Duodenal mucosa (tissue), 2 donors: ENCODE measurements around the gene BRAP.
A peak's percentile ranks its signal among the peaks of the same experiment; 100 is the strongest.
"Not testable (repeated sequence)": the region's sequence is repeated elsewhere in the genome, so short reads cannot be mapped to it uniquely, and the experiment has no call there.

Source experiments
- H3K27ac ChIP-seq: one replicate; pipeline ENCODE4 v1.7.0; 2013; ENCODE audit warnings: low read depth, low read length
- H3K27me3 ChIP-seq, 2 donors: one replicate each; pipeline ENCODE4 v1.7.0; 2013; ENCODE audit warnings: low read length in 2 of 2, control low read depth in 1 of 2; ENCODE audit not compliant: insufficient read depth in 2 of 2, control insufficient read depth in 1 of 2
- H3K36me3 ChIP-seq, 2 donors: one replicate each; pipeline ENCODE4 v1.7.0; 2013; ENCODE audit warnings: low read length in 2 of 2, control low read depth in 1 of 2; ENCODE audit not compliant: insufficient read depth in 2 of 2, control insufficient read depth in 1 of 2
- H3K4me1 ChIP-seq, 2 donors: one replicate each; pipeline ENCODE4 v1.7.0; 2013; ENCODE audit warnings: low read length in 2 of 2, control low read depth in 1 of 2; ENCODE audit not compliant: insufficient read depth in 2 of 2, control insufficient read depth in 1 of 2
- H3K4me3 ChIP-seq, 2 donors: one replicate each; pipeline ENCODE4 v1.7.0; 2013; ENCODE audit warnings: low read length in 2 of 2, low read depth in 1 of 2
- H3K9ac ChIP-seq, 2 donors: one replicate each; pipeline ENCODE4 v1.7.0; 2013; ENCODE audit warnings: low read length in 2 of 2, low read depth in 1 of 2
- H3K9me3 ChIP-seq, 2 donors: one replicate each; pipeline ENCODE4 v1.7.0; 2013; ENCODE audit warnings: low read length in 2 of 2, control low read depth in 1 of 2; ENCODE audit not compliant: control insufficient read depth in 1 of 2

The BRAP gene

DNA sequence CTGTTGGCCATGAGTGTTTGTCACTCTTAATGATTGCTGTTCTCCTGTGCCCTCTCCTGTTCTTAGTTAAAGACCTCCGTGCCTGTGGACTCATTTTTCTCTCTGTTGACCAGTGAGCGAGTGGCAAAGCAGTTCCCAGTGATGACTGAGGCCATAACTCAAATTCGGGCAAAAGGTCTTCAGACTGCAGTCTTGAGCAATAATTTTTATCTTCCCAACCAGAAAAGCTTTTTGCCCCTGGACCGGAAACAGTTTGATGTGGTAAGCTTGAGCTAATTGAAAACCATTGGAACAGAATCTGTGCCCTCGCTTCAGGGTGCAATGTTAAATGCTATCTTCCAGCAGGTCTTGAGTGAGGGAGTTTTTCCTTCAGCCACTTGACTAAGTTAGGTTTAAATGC is 19.9 kb upstream of the BRAP start:
- H3K4me3 ChIP-seq, result no peak overlapping the region
- H3K36me3 ChIP-seq, result peaks cover 26 to 79% of the 10 kb centered on the region in 2 donors
- H3K9me3 ChIP-seq, result no peaks in the 10 kb centered on the region
- no peak overlapping the region for H3K9ac ChIP-seq
- no peak overlapping the region for H3K27ac ChIP-seq
- H3K27me3 ChIP-seq, result no peaks in the 10 kb centered on the region
- no peaks in the 10 kb centered on the region for H3K4me1 ChIP-seq

DNA sequence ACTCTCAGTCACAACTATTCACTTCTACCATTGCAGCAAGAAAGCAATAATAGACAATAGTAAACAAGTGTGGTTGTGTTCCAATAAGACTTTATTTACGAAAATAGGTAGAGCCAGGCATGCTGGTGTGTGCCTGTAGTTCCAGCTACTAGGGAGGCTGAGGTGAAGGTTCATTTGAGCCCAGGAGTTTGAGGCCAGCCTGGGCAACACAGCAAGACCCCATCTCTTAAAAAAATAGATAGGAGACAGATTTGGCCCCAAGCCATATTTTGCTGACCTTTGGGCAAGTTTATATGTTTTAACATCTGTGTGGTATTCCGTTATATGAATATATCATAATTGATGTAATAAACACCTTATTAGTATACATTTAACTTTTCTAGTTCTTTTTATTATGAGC is 14.2 kb upstream of the BRAP start:
- Histone ChIP-seq H3K4me3 (no peak overlapping the region), H3K27ac (no peak overlapping the region), H3K4me1 (no peaks in the 10 kb centered on the region), H3K36me3 (peaks cover 13 to 59% of the 10 kb centered on the region in 2 donors), H3K27me3 (no peaks in the 10 kb centered on the region), H3K9me3 (no peaks in the 10 kb centered on the region), H3K9ac (no peak overlapping the region)

DNA sequence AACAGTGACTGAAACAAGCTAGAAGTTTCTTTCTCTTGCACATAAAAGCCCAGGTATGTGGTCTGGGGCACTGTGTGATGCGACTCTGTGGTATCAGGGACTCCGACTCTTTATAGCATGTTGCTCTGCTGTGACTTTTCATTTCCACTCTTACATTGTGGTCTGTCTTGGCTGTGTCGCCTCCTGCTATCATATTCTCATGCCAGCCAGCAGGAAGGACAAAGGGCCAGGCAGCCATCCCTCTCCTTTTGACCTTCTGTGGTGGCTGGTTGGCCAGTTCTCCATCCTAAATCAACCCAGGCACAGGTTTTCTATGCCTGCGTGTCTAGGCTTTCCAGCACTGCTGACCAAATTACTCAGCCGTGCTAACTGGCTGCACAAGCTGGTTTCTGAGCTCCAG is 8.1 kb upstream of the BRAP start:
- H3K4me3 ChIP-seq, result no peak overlapping the region
- H3K4me1 ChIP-seq, result no peaks in the 10 kb centered on the region
- no peaks in the 10 kb centered on the region for H3K9me3 ChIP-seq
- H3K27ac ChIP-seq, result no peak overlapping the region
- H3K36me3 ChIP-seq, result peaks cover 14 to 44% of the 10 kb centered on the region in 2 donors
- H3K27me3 ChIP-seq, result no peaks in the 10 kb centered on the region
- H3K9ac ChIP-seq, result no peak overlapping the region

DNA sequence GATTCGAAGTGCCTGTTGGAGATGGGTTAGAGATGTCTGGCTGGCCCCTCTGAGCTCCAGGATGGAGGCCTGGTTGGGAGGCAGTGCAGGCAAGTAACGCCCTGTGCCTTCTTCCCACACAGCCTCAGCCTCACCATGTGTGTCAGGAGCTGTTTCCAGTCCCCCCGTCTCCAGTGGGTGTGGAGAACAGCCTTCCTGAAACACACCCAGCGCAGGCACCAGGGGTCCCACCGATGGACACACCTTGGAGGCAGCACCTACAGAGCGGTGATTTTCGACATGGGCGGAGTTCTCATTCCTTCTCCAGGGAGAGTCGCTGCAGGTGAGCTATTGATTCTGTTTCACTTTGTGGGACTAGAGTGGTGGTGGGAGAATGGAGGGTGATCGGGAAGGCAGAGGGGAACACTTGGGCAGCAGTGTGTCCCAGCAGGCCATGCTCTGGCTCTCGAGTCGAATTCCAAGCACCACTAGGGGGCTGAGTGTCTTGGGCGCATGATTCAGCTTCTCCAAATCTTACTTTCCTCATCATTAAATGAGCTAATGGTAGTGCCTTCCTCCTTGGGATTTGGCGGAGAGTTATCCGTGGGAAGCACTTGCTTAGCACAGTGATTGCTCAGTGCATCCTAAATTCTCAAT is 6.9 kb upstream of the BRAP start:
- H3K36me3 ChIP-seq, result peaks cover 14 to 39% of the 10 kb centered on the region in 2 donors
- H3K4me3 ChIP-seq, result no peak overlapping the region
- H3K4me1 ChIP-seq, result no peaks in the 10 kb centered on the region
- no peaks in the 10 kb centered on the region for H3K27me3 ChIP-seq
- no peaks in the 10 kb centered on the region for H3K9me3 ChIP-seq
- H3K27ac ChIP-seq, result no peak overlapping the region
- no peak overlapping the region for H3K9ac ChIP-seq

DNA sequence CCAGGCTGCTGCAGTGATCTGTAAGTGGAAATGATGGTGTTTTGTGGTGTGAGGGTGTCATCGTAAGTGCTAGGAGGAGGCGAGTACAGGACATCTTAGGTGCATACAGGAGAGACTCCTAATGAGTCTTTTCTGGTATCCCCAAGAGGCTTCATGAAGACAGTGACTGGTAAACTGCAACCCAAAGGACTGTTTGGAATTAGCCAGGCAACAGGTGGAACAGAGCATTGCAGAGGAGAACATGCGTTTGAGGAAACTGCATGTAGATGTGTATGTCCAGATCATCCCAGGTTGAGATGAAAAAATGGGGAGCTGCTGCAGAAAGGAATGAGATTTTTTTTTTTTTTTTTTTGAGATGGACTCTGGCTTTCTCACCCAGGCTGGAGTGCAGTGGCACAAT is 5.5 kb upstream of the BRAP start:
- Histone ChIP-seq H3K4me1 (peaks cover 6 to 9% of the 10 kb centered on the region in 2 donors), H3K27ac (no peak overlapping the region), H3K36me3 (peaks cover 14 to 39% of the 10 kb centered on the region in 2 donors), H3K9me3 (no peaks in the 10 kb centered on the region), H3K9ac (no peak overlapping the region), H3K27me3 (no peaks in the 10 kb centered on the region), H3K4me3 (no peak overlapping the region)

DNA sequence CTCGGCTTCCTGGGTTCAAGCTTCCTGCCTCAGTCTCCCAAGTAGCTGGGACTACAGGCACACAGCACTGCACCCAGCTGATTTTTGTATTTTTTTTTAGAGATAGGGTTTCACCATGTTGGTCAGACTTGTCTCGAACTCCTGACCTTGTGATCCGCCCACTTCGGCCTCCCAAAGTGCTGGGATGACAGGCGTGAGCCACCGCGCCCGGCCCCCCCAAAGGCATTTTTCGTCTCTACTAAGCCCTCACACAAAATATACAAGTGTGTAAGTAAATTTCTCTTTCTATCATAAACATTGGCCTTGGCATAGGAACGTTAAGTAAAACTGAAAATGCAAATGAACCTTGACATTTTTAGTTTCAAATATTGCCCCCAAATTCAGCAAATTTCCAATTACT is 2.2 kb upstream of the BRAP start:
- H3K27ac ChIP-seq, result no peak overlapping the region
- no peaks in the 10 kb centered on the region for H3K27me3 ChIP-seq
- H3K4me3 ChIP-seq, result no peak overlapping the region
- peaks cover 1 to 12% of the 10 kb centered on the region in 2 donors for H3K36me3 ChIP-seq
- peaks cover 18 to 25% of the 10 kb centered on the region in 2 donors for H3K4me1 ChIP-seq
- H3K9ac ChIP-seq, result no peak overlapping the region
- no peaks in the 10 kb centered on the region for H3K9me3 ChIP-seq

DNA sequence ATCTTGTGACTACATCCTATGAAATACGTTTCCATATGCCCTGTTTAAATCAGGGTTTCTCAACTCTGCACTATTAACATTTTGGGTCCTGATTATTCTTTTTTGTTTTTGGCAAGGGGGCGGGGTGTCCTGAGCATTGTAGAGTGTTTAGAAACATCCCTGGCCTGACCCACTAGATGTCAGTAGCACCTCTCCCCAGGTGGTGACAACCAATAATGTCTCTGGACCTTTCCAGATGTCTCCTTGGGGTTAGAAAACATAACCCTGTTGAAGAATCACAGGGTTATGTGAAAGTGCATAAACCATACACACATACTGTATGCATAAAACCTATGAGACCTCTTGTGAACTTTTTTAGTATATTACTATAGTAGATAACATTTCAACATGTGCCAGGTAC is 1.5 kb upstream of the BRAP start:
- Histone ChIP-seq H3K4me1 (peaks cover 18 to 25% of the 10 kb centered on the region in 2 donors), H3K9me3 (no peaks in the 10 kb centered on the region), H3K9ac (no peak overlapping the region), H3K36me3 (peaks cover 8 to 12% of the 10 kb centered on the region in 2 donors), H3K27me3 (no peaks in the 10 kb centered on the region), H3K4me3 (peak overlapping the region in 1 of 2 donors; percentile 93), H3K27ac (no peak overlapping the region)

DNA sequence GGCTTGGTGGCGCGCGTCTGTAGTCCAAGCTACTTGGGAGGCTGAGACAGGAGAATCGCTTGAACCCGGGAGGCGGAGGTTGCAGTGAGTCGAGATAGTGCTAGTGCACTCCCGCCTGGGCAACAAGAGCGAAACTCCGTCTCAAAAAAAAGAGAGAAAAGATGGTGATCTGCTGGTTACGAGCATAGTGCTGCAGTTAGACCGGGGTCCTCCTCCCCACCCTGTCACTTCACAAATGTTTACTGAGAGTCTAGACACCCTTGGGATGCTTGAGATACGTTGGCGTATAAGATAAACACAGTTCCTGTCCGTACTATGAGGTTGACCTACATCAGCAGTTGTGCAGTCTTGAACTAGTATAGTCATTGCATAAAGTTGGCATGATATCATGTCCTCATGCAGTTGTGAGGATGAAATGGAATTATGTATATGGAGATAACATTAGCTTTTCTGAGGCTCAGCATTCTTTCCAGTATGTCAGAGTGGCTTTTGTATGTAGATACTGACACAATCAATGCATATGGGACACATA is 884 bp upstream of the BRAP start:
- no peak overlapping the region for H3K27ac ChIP-seq
- H3K36me3 ChIP-seq, result peaks cover 12 to 16% of the 10 kb centered on the region in 2 donors
- no peaks in the 10 kb centered on the region for H3K9me3 ChIP-seq
- peak overlapping the region; percentile 83 to 98 for H3K9ac ChIP-seq
- H3K4me3 ChIP-seq, result peak overlapping the region; percentile 79 to 93
- H3K4me1 ChIP-seq, result peaks cover 18 to 25% of the 10 kb centered on the region in 2 donors
- no peaks in the 10 kb centered on the region for H3K27me3 ChIP-seq

DNA sequence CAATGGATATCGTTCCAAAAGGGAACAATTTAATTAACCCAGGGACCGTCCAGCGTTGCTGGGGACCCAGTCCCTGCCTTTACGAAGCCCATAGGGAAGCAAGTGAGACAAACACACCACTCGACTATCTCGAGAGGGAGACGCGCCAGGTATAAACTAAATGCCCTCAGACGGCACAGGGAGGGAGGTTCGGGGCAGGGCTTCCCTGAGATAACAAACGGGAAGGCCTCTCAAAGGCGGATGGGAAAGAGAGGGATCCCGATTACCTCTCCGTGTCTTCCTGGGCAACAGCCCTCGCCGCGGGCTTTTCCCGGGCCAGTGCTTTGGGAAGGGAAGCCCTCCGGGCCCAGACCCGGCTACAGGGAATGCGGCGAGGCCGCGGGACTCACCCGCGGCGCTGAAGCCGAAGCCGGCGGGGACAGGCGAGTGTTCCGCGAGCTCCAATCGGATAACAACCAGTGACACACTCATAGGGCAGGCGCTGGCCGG is 390 bp downstream of the BRAP start:
- H3K9me3 ChIP-seq, result no peaks in the 10 kb centered on the region
- peak overlapping the region; percentile 83 to 98 for H3K9ac ChIP-seq
- peak overlapping the region; percentile 42 for H3K27ac ChIP-seq
- H3K4me1 ChIP-seq, result peaks cover 18 to 25% of the 10 kb centered on the region in 2 donors
- H3K36me3 ChIP-seq, result peaks cover 15 to 28% of the 10 kb centered on the region in 2 donors
- H3K4me3 ChIP-seq, result peak overlapping the region; percentile 79 to 93
- no peaks in the 10 kb centered on the region for H3K27me3 ChIP-seq

DNA sequence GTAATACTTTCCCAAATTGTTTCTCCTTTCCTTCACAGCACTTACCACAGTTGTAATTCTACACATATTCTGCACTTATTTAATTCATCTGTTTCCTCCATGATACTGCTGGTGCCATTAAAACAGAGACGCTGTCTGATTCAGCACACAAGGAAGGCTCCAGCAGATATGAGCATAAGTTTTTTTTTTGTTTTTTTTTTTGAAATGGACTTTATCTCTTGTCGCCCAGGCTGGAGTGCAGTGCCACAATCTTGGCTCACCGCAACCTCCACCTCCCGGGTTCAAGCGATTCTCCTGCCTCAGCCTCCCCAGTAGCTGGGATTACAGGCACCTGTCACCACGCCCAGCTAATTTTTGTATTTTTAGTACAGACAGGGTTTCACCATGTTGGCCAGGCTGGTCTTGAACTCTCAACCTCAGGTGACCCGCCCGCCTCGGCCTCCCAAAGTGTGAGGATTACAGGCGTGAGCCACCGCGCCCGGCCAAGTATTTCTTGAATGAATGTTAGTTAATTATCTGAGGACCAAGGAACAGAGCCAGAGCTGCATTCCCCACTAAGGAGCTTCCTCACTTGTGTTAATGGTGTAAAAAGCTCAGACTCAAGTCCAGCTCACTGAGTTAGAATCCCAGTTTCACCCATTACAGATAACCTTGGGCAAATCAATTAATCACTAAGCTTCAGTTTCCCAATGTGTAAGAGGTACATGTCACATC is 1.1 kb downstream of the BRAP start:
- H3K9me3 ChIP-seq, H3K27ac ChIP-seq, H3K27me3 ChIP-seq: not testable (repeated sequence)
- Histone ChIP-seq H3K9ac (peak overlapping the region; percentile 83 to 98), H3K4me3 (peak overlapping the region; percentile 79 to 93), H3K4me1 (peaks cover 18 to 25% of the 10 kb centered on the region in 2 donors), H3K36me3 (peaks cover 15 to 35% of the 10 kb centered on the region in 2 donors)
